GM19193 (cell line): ENCODE data around the gene CETP.
A peak's percentile ranks its signal among the peaks of the same experiment; 100 is the strongest.

Experiments used
- POLR2A ChIP-seq: IDR thresholded peaks from 4 replicates; pipeline ENCODE4 v1.6.1; 2011; ENCODE audit not compliant: insufficient read depth, insufficient read length; ENCODE audit errors: extremely low read depth

The CETP gene

DNA sequence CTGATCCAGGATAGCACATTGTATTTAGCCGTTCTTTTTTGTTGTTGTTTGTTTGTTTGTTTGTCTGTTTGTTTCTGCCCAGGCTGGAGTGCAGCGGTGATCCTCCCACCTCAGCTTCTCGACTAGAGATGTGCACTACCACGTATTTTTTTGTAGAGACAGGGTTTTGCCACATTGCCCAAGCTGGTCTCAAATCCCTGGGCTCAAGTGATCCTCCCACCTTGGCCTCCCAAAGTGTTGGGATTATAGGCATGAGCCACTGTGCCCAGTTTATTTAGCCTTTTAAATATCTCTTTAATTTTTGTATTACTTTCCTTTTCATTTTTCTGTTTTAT, 18.4 kb downstream of the CETP start:
- no peak for TF ChIP-seq POLR2A

DNA sequence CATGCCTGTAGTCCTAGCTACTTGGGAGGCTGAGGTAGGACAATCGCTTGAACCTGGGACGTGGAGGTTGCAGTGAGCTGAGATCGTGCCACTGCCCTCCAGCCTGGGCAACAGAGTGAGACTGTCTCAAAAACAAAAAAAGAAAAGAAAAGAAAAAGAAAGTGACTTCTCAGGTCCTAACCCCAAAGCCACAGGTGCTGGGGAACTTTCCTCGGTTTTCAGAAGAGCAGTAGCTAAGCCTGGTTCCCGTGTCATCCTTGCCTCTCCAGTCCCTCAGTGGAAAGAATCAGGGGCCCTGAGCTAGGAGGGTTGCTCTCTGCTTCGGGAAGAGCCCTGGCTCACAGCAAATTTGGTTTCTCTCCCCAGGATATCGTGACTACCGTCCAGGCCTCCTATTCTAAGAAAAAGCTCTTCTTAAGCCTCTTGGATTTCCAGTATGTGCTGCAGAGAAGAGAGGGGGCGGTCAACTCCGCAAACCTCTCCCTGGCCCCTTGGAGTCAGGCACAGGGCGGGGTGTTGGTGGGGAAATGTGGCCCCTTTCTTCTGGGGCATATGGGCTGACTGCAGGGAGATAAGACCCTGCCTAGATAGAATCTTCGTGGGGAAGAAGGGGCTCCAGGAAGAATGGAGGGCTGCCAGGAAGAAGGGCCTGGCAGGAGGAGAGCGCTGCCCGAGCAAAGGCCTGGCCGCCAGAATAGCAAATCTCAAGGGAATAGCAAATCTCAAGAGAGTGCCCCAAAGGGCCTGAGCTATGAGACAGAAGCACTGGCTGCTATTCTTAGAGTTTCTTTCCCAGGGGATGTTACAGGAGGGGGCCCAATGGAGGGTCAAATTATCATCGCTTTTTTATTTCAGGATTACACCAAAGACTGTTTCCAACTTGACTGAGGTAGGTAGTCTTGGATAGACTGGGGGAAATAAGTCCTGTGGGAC, 19.3 kb downstream of the CETP start:
- TF ChIP-seq POLR2A, result no peak

DNA sequence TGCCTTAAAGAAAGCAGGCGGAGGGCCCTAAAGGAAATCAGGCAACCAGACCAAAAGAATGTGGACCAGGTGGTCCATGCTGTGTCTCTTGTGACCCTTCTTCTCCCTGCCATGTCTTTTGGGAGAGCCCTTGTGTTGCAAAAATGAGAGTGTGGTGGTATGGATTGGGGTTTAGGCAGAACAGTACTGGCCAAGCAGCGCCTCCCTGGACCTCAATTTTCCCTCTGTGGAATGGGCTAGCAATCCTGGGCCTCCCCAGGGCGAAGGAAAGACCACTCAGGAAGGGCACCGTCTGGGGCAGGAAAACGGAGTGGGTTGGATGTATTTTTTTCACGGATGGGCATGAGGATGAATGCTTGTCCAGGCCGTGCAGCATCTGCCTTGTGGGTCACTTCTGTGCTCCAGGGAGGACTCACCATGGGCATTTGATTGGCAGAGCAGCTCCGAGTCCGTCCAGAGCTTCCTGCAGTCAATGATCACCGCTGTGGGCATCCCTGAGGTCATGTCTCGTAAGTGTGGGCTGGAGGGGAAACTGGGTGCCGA, 20.1 kb downstream of the CETP start:
- TF ChIP-seq POLR2A, result no peak

DNA sequence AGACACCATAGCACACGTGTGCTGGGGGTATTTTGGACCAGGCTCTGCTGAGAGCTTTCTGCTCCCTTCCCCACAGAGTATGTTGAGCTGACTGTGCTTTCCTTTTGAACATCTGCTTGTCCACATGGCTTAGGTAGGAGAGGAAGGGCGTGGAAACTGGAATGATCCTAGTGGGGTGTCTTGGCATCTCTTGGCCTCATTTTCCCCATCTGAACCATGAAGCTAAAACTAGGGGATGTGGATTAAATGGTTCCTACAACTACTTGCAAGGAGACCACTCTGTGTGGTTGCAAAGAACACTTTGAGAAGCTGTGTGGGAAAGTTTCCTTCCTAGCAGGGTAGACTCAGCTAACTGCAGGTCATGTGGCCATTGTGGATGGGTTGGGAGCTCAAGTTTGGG, 20.9 kb downstream of the CETP start:
- TF ChIP-seq POLR2A, result no peak

DNA sequence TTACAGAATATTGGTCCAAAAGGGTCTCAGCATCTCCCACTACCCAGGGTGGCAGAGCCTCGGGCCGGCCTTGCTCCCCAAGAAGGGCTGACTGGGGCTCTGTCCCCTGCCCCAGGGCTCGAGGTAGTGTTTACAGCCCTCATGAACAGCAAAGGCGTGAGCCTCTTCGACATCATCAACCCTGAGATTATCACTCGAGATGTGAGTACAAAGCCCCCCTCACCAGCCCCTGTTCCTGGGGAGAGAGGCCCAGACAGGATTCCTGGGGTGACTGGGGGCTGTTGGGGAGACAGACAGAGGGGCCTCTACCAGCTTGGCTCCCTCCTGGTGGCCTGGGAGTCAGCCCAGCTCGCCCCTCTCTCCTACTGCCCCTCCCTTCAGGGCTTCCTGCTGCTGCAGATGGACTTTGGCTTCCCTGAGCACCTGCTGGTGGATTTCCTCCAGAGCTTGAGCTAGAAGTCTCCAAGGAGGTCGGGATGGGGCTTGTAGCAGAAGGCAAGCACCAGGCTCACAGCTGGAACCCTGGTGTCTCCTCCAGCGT, 21.5 kb downstream of the CETP start:
- no peak for TF ChIP-seq POLR2A

DNA sequence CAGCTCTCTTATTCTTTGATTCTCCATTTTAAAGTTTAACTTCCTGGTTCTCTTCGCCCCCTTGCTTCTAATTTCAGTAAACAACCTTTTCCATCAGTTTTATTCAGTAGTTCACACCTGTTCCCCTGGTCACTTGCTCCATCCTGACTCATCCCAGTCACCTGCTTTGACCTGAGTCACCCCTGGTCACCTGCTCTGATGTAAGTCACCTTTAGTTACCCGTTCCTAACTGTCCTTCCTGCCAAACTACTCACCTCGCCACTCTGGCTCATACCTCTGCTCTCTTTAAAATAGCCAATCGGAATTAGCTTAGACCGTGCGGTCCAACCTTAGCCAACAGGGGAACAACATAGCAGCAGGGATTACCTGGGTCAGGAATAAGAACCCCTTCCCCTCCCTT, 22.9 kb downstream of the CETP start:
- TF ChIP-seq POLR2A, result no peak

DNA sequence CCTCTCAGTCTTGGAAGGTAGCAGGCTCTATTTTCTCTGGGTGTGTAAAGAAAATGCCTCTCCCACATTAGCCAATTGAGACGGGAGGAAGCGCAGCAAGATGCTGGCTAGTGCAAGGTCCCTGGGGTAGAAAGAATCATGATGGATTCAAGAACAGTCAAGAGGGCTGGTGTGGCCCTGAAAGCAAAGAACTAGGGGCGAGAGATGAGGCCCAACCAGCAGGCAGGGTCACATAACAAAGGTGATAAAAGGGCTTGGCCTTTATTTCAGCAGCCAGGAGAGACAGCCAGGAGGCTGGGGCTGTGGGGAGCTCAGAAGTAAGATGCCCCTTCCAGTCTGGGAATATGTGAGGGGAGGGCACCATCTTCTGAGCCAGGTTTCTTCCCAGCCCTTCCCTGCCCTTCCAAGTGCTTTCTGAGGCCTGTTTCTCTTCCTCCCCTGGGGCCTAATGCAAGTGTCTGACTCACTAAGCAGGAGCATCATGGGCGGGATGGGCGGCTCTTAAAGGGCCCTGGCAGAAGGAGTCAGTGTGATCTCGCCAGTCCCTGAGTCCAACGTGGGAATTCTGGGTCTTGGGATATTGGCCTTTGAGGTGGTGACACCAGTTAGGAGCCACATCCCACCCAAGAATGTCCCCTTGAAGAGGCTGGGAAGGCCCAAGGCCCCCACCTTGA, 23.7 kb downstream of the CETP start:
- no peak for TF ChIP-seq POLR2A

DNA sequence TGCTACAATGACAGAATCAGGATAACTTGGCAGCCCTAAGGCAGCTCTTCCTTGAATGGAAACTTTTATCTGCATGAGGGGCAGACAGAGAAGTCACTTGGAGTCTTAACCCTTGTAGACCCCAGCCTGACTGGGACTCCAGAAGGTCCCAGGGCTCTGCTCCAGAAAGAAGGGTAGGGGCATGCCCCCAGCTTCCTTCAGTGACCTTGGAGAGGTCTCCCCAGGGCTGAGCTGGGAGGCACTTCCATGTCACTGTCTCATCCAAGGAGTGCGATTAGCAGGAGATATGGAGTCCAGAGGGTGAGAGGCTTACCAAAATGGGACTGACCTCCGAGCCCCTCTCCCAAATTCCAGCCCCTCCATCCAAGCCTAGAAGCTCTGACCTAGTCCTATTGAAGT, 24.2 kb downstream of the CETP start:
- TF ChIP-seq POLR2A, result no peak

DNA sequence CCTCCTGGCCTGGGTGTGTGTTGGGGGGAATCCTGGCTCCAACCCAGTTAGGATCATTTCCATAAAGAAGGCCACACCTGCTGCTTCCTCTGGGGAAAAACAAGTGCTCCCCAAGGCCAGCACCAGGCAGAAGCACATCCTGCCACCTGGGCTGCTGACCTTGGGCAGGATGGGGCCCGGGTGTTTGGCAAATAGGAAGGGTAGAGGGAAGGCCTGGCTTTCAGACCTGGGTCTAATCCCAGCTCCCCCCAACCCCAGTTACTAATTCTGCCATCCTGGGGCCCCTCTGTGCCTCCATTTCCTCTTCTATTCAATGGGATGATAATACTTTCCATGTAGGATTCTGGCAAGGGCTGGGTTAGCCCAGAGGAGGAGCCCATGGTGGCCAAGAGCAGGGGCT, 24.6 kb downstream of the CETP start:
- TF ChIP-seq POLR2A, result no peak

DNA sequence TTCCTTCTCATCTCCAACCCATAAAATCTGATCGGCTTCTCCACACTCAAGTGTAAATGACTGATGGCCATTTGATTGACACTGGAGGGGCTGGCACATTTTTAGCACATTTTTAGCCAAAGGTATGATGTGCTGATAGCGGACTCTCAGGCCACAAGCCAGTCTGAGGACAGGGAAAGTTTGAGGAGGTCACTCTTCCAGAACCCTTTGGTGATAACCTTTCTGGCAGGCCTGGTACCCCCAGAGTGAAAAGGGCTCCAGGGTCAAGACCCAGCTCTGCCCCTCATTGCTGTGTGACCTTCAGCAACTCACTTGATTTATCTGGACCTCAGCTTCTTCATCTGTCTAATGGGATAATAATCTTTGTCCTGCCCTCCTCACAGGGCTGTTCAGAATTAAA, 25.9 kb downstream of the CETP start:
- TF ChIP-seq POLR2A, result no peak

DNA sequence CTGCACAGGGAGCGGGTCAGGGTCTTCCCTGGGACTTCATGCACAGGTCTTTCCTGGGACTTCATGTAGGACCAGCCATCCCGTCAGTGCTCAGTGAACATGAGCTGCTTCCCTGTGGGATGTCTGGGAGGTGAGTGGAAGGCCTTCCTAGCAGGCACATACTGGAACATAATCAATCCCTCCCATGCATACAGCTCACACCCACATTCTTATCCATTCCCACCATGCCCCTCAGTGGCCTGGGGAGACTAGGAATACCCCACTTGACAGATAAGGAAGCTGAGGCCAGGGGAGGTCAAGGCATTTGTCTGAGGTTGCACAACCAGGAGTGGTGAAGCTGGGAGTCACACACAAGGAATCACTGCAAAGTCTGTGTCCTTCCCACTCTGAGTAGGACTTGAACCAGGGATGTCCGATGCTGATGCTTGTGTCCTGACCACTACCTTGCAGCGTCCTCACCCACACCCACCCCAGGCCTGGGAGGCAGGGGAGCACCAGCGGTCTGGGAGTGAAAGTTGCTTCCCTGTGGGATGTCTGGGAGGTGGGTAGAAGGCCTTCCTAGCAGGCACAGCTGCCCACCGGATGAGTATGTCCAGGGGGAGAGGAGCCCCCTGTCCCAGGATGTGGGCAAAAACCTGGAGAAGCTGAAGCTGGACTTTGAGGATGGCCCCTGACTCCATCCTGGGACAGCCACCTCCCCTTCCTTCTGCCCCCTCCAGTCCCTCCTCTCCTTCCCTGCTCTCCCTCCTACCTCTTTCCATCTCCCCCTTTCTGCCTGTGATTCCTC, 26.6 kb downstream of the CETP start:
- TF ChIP-seq POLR2A, result no peak

DNA sequence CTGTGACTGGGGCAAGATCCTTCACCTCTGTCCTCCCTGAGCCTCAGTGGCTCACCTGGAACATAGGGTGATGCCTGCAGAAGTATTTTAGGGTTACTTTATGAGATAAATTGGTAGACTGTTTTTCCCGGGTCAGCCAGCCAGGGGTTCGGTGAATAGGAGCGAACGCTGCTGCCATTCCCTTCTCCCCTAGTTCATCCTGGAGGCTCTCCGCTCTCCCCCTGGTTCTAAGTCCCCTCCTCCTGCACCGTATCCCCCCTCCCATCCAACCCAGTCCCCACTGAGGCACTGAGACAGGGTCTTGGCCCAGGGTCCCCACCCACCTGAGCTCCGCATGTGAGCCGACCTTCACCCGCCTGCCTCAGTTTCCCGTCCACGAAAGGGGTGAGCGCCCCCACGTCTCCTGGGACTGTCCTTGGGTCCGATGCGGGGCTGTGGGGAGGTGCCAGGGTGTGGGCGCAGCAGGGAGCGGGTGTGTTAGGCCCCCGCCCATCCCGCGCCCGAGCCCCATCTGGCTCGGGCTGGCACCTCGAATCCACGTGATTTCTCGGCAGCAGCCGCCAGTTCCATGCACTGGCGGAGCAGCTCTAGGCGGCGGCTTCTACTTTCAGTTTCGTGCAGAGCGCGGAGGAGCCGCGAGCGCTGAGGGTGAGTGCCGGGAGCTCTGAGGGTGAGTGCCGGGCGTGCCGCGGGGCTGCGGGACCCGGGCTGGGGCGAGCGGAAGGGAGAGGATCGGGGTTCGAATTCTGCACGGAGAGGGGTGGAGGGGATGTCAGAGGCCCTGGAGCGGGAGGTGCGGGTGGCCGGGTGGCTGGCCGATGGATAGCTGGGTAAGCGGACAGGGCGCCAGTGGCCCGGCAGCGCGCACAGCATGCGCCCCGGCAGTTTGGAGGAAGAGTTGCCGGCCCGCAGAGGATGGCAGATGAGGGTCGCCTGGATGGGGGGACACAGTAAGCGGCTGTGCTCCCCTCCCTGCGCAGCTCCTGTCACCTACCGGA, 27.5 kb downstream of the CETP start, which contains the start of gene NLRC5:
Gene NLRC5 (plus strand): TSS at position 610 of the 998 bp plus-strand sequence. CDS start 31,156 bp downstream, outside the sequence.
- TF ChIP-seq POLR2A, result peak; percentile 83

DNA sequence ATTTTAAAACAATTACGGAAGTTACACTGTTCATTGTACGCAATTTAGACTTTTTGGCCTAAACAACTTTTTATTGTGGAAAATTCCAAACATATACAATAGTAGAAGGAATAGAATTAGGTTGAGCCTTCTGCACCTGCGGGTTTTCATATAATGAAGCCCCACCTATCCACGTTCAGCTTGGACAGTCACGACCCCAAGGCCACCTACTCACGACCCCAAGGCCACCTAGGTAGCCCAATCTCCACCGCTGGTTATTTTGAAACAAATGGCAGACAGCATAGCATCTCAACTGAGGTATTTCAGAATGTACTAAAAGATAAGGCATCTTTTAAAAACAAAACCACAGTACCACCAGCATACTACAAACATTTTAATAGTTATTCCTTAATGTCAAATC, 28.2 kb downstream of the CETP start:
- no peak for TF ChIP-seq POLR2A

DNA sequence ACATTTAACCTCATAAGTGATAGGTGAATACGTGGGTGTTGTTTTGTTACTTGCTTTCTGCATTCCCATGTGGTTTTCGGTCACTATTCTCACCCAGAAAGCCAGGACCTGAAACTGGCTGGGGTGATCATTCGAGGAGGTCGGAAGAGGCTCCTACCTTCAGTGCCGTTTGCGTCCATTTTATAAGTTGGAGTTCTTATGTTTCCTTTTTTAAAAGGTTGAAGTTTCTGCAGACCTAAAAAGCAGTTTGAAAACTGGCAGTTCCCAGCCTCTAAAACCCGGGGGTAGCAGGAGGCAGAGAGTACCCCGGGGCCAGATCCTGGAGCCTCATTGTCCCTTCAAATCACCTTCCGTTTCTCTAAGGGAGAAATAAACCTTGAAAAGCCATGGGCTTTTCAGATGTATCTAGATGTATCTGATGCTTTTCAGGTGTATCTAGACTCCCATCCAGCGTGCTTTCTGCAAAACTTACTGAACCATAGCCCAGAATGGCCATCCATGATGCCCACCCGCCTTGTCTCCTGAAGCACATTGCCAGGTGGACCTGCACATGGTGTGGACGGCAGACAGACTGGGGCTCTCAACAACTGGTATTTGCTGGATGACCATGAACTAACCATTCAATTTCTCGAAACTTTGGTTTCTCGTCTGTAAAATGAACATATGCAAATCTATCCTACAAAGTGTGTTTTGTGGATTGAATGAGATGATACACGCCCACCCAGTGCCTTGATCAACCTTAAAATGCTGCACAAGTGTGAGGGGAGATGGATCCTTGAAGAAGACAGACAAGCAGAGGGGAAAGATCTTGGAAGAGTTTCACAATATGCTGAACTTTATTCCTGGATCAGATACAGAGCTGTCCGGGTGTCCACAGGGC, 28.9 kb downstream of the CETP start:
- peak; percentile 65 for TF ChIP-seq POLR2A
